Measurements from ENCODE around the gene SNX24. TPM values are rescaled to one million over a fixed set of nuclear protein-coding genes. Genes with fewer than 3 reads are reported as not detected.

The SNX24 gene
- polyA plus RNA-seq, 3 donors = 3.5 to 10.6 (median 8.0) TPM

GRCh38 chr5:122906768-122907167, 61.4 kb downstream of the SNX24 start:
- no peak overlapping the region for H3K4me2 ChIP-seq (replicated peaks; ENCODE audit: extremely low read depth, low read length, poor library complexity, severe bottlenecking)
- no peak overlapping the region for H3K27ac ChIP-seq (ENCODE audit: low read depth in 1 of 2, low read length in 2 of 2)
- Mint-ChIP-seq H3K9me3 (peaks cover 0 to 5% (median 0%) of the 10 kb centered on the region in 7 donors), H3K27me3 (ENCODE audit: low read depth in 3 of 3) (peaks cover 0 to 2% (median 0%) of the 10 kb centered on the region in 3 donors), H3K27ac (no peak overlapping the region), H3K36me3 (no peaks in the 10 kb centered on the region), H3K4me3 (no peak overlapping the region), H3K4me1 (peaks cover 5% of the 10 kb centered on the region)
- H3K79me2 ChIP-seq (ENCODE audit: insufficient read depth, low read length) = no peaks in the 10 kb centered on the region
- no peaks in the 10 kb centered on the region for H3K36me3 ChIP-seq (replicated peaks in 1 of 2; ENCODE audit: control insufficient read depth in 1 of 2, insufficient read depth in 2 of 2, low read length in 2 of 2)
- H3K27me3 ChIP-seq (ENCODE audit: control insufficient read depth in 2 of 2, insufficient read depth in 2 of 2, low read length in 2 of 2) = no peaks in the 10 kb centered on the region
- TF ChIP-seq CTCF (IDR thresholded peaks at IDR 0.05) = no peak
- H3K4me1 ChIP-seq (ENCODE audit: control insufficient read depth in 1 of 2, insufficient read depth in 2 of 2, low read length in 2 of 2) = no peaks in the 10 kb centered on the region
- H4K20me1 ChIP-seq (ENCODE audit: insufficient read depth, low read length) = no peaks in the 10 kb centered on the region
- H2AFZ ChIP-seq (ENCODE audit: insufficient read depth, low read depth, low read length, poor library complexity, severe bottlenecking) = no peak overlapping the region
- no peak for DNase-seq
- H3K4me3 ChIP-seq (replicated peaks in 1 of 3; ENCODE audit: low read depth in 2 of 3, low read length in 3 of 3) = no peak overlapping the region
- intact Hi-C loops (cut with micrococcal nuclease) = no loop called here
- no peaks in the 10 kb centered on the region for H3K9me3 ChIP-seq (replicated peaks in 1 of 2; ENCODE audit: control insufficient read depth in 1 of 2, insufficient read depth in 1 of 2, low read length in 2 of 2)
- no peak overlapping the region for H3K9ac ChIP-seq (ENCODE audit: insufficient read depth, low read length, poor library complexity, severe bottlenecking)
- 90% methylated on average over 2 of the region's 4 CpGs for WGBS (ENCODE audit: insufficient coverage)

GRCh38 chr5:122907276-122907675, 61.9 kb downstream of the SNX24 start:
- H3K9me3 Mint-ChIP-seq = peaks cover 0 to 5% (median 0%) of the 10 kb centered on the region in 7 donors
- intact Hi-C loops (cut with micrococcal nuclease) = no loop called here
- no peaks in the 10 kb centered on the region for H3K79me2 ChIP-seq (ENCODE audit: insufficient read depth, low read length)
- H3K9ac ChIP-seq (ENCODE audit: insufficient read depth, low read length, poor library complexity, severe bottlenecking) = no peak overlapping the region
- H3K27me3 Mint-ChIP-seq (ENCODE audit: low read depth in 3 of 3) = no peaks in the 10 kb centered on the region
- H3K4me2 ChIP-seq (replicated peaks; ENCODE audit: extremely low read depth, low read length, poor library complexity, severe bottlenecking) = no peak overlapping the region
- TF ChIP-seq CTCF (IDR thresholded peaks at IDR 0.05) = no peak
- no peaks in the 10 kb centered on the region for H3K36me3 ChIP-seq (replicated peaks in 1 of 2; ENCODE audit: control insufficient read depth in 1 of 2, insufficient read depth in 2 of 2, low read length in 2 of 2)
- no peak overlapping the region for H3K4me3 Mint-ChIP-seq
- no peak overlapping the region for H3K4me3 ChIP-seq (replicated peaks in 1 of 3; ENCODE audit: low read depth in 2 of 3, low read length in 3 of 3)
- no peak overlapping the region for H3K27ac Mint-ChIP-seq
- H3K9me3 ChIP-seq (replicated peaks in 1 of 2; ENCODE audit: control insufficient read depth in 1 of 2, insufficient read depth in 1 of 2, low read length in 2 of 2) = no peaks in the 10 kb centered on the region
- no peaks in the 10 kb centered on the region for H4K20me1 ChIP-seq (ENCODE audit: insufficient read depth, low read length)
- no peaks in the 10 kb centered on the region for H3K4me1 ChIP-seq (ENCODE audit: control insufficient read depth in 1 of 2, insufficient read depth in 2 of 2, low read length in 2 of 2)
- H3K27me3 ChIP-seq (ENCODE audit: control insufficient read depth in 2 of 2, insufficient read depth in 2 of 2, low read length in 2 of 2) = no peaks in the 10 kb centered on the region
- 80% methylated on average over 1 of the region's 3 CpGs for WGBS (ENCODE audit: insufficient coverage)
- peaks cover under 1% of the 10 kb centered on the region for H3K4me1 Mint-ChIP-seq
- H3K36me3 Mint-ChIP-seq = no peaks in the 10 kb centered on the region
- no peak overlapping the region for H3K27ac ChIP-seq (ENCODE audit: low read depth in 1 of 2, low read length in 2 of 2)
- DNase-seq = no peak
- H2AFZ ChIP-seq (ENCODE audit: insufficient read depth, low read depth, low read length, poor library complexity, severe bottlenecking) = no peak overlapping the region

Measured in CD14-positive monocyte (primary cell).